Sigmoid colon (tissue), 4 donors: ENCODE data around the gene HSPA6.

Experiments
- CTCF ChIP-seq, 4 experiments: fragments of 450-650 bp in 3 of 4; fragments of 200-600 bp in 1 of 4; IDR thresholded peaks; one replicate each; pipeline ENCODE4 v1.5.1; 2016 to 2019; ENCODE audit warnings: antibody characterized with exemption in 4 of 4, mild to moderate bottlenecking in 3 of 4, moderate library complexity in 2 of 4
- EP300 ChIP-seq, 4 donors: sonication (generic); formaldehyde crosslinking; IDR thresholded peaks; one replicate each; pipeline ENCODE4 v1.6.1; 2017; ENCODE audit warnings: antibody characterized with exemption in 4 of 4
- POLR2A ChIP-seq, 2 donors: fragments of 450-650 bp; IDR thresholded peaks; one replicate each; pipeline ENCODE4 v1.6.1; 2016; ENCODE audit warnings: antibody characterized with exemption in 2 of 2, mild to moderate bottlenecking in 2 of 2, moderate library complexity in 2 of 2
- POLR2AphosphoS5 ChIP-seq, 4 donors: sonication (generic); formaldehyde crosslinking; IDR thresholded peaks; one replicate each; pipeline ENCODE4 v1.6.1; 2017; ENCODE audit warnings: antibody characterized with exemption in 4 of 4

GRCh38 chr1:161506336-161507223 is 17.8 kb upstream of the HSPA6 start:
- TF ChIP-seq CTCF (IDR thresholded peaks at IDR 0.05) (no peak), POLR2AphosphoS5 (IDR thresholded peaks at IDR 0.05) (peak in 1 of 4 donors; percentile 27), POLR2A (IDR thresholded peaks at IDR 0.05) (no peak), EP300 (IDR thresholded peaks at IDR 0.05) (no peak)
